RWPE2 (cell line): Measurements from ENCODE around the gene LTBP4.
A peak's percentile ranks its signal among the peaks of the same experiment; 100 is the strongest.

Experiments used
- ATAC-seq: fragments of 200-7000 bp; cut with Tn5 transposase; 3 replicates; pipeline ENCODE4 v1.9.1; 2021; ENCODE audit warnings: low read depth
- DNase-seq: peaks from one replicate; pipeline ENCODE4 v3.0.0-alpha.2; 2020; ENCODE audit warnings: low spot score
- H3K27ac ChIP-seq: fragments of 450-650 bp; 2 replicates; pipeline ENCODE4 v1.5.1; 2017; ENCODE audit warnings: mild to moderate bottlenecking; ENCODE audit not compliant: poor library complexity, severe bottlenecking
- H3K27me3 ChIP-seq: fragments of 250-450 bp; sonication (Bioruptor Pico); 2 replicates; pipeline ENCODE4 v1.5.1; 2021; ENCODE audit warnings: mild to moderate bottlenecking, moderate library complexity; ENCODE audit not compliant: insufficient read depth, poor library complexity, severe bottlenecking
- H3K36me3 ChIP-seq: fragments of 250-450 bp; sonication (Bioruptor Pico); 2 replicates; pipeline ENCODE4 v1.5.1; 2020; ENCODE audit warnings: low read depth, mild to moderate bottlenecking, moderate library complexity
- H3K4me1 ChIP-seq: fragments of 250-450 bp; sonication (Bioruptor Pico); 2 replicates; pipeline ENCODE4 v1.5.1; 2021; ENCODE audit warnings: mild to moderate bottlenecking, moderate library complexity; ENCODE audit not compliant: insufficient read depth, poor library complexity, severe bottlenecking
- H3K4me3 ChIP-seq: fragments of 250-450 bp; sonication (Bioruptor Pico); 2 replicates; pipeline ENCODE4 v1.5.1; 2021; ENCODE audit warnings: mild to moderate bottlenecking, moderate library complexity; ENCODE audit not compliant: severe bottlenecking
- H3K9me3 ChIP-seq: fragments of 250-450 bp; sonication (Bioruptor Pico); 2 replicates; pipeline ENCODE4 v1.5.1; 2021; ENCODE audit warnings: mild to moderate bottlenecking, moderate library complexity; ENCODE audit not compliant: severe bottlenecking
- CTCF ChIP-seq: fragments of 450-650 bp; IDR thresholded peaks from one replicate; pipeline ENCODE4 v1.5.1; 2017; ENCODE audit warnings: mild to moderate bottlenecking, moderate library complexity; ENCODE audit not compliant: poor library complexity, severe bottlenecking

The LTBP4 gene

GRCh38 chr19:40632311-40633036 is 31.3 kb downstream of the LTBP4 start:
- peaks cover 17% of the 10 kb centered on the region for H3K36me3 ChIP-seq
- TF ChIP-seq CTCF, result no peak
- no peak for ATAC-seq
- no peaks in the 10 kb centered on the region for H3K9me3 ChIP-seq
- H3K27me3 ChIP-seq, result no peaks in the 10 kb centered on the region
- H3K27ac ChIP-seq, result no peak overlapping the region
- DNase-seq, result no peak
- H3K4me1 ChIP-seq, result no peaks in the 10 kb centered on the region
- no peak overlapping the region for H3K4me3 ChIP-seq

- no peaks in the 10 kb centered on the region for H3K27me3 ChIP-seq
- DNase-seq, result no peak
- peaks cover 10% of the 10 kb centered on the region for H3K36me3 ChIP-seq
- no peak overlapping the region for H3K4me3 ChIP-seq
- no peaks in the 10 kb centered on the region for H3K4me1 ChIP-seq
- H3K27ac ChIP-seq, result no peak overlapping the region
- peak; percentile 26; the same call in 1 of the 3 replicates for ATAC-seq
- TF ChIP-seq CTCF, result no peak
- H3K9me3 ChIP-seq, result no peaks in the 10 kb centered on the region
Measured at GRCh38 chr19:40633207-40633606, 32.0 kb downstream of the LTBP4 start.

- no peak overlapping the region for H3K27ac ChIP-seq
- no peaks in the 10 kb centered on the region for H3K4me1 ChIP-seq
- H3K36me3 ChIP-seq, result no peaks in the 10 kb centered on the region
- DNase-seq, result no peak
- no peaks in the 10 kb centered on the region for H3K27me3 ChIP-seq
- no peak for TF ChIP-seq CTCF
- ATAC-seq, result no peak
- no peaks in the 10 kb centered on the region for H3K9me3 ChIP-seq
- H3K4me3 ChIP-seq, result no peak overlapping the region
Measured at GRCh38 chr19:40638327-40638726, 37.2 kb downstream of the LTBP4 start.

- ATAC-seq, result no peak
- H3K9me3 ChIP-seq, result no peaks in the 10 kb centered on the region
- H3K4me3 ChIP-seq, result no peak overlapping the region
- no peak for DNase-seq
- no peaks in the 10 kb centered on the region for H3K4me1 ChIP-seq
- H3K27me3 ChIP-seq, result no peaks in the 10 kb centered on the region
- no peaks in the 10 kb centered on the region for H3K36me3 ChIP-seq
- no peak for TF ChIP-seq CTCF
- no peak overlapping the region for H3K27ac ChIP-seq
Measured at GRCh38 chr19:40639638-40639982, 38.4 kb downstream of the LTBP4 start.

GRCh38 chr19:40640744-40641143 is 39.6 kb downstream of the LTBP4 start:
- no peaks in the 10 kb centered on the region for H3K4me1 ChIP-seq
- no peaks in the 10 kb centered on the region for H3K9me3 ChIP-seq
- TF ChIP-seq CTCF, result no peak
- ATAC-seq, result no peak
- no peaks in the 10 kb centered on the region for H3K27me3 ChIP-seq
- no peak for DNase-seq
- H3K4me3 ChIP-seq, result no peak overlapping the region
- H3K36me3 ChIP-seq, result no peaks in the 10 kb centered on the region
- no peak overlapping the region for H3K27ac ChIP-seq
